GM12873 (cell line): ENCODE results near the gene NECAB3.

Experiments
- CTCF ChIP-seq: IDR thresholded peaks from 2 replicates; pipeline ENCODE4 v1.5.1; 2012; ENCODE audit warnings: low read depth, mild to moderate bottlenecking, moderate library complexity, low read length, control low read depth; ENCODE audit not compliant: insufficient read depth; ENCODE audit errors: missing control alignments

The NECAB3 gene

DNA sequence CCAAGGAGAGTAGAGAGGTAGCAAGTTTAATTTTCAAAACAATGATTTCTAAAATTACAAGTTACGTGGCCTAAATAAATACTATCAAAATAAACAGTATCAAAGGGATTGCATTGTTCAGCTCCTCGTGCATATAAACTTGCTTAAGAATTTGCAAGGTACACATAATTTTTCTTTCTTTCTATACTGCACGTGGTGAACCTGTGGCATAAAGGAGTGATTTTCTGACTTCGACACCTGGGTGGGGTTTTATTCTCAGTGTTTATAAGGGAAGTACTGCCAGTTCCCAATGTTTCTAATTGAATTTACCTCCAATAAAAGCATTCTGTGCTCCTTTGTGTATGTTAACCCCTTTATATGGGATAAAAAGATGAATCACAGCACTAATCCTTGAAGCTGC, 62.2 kb downstream of the NECAB3 start:
- no peak for TF ChIP-seq CTCF

DNA sequence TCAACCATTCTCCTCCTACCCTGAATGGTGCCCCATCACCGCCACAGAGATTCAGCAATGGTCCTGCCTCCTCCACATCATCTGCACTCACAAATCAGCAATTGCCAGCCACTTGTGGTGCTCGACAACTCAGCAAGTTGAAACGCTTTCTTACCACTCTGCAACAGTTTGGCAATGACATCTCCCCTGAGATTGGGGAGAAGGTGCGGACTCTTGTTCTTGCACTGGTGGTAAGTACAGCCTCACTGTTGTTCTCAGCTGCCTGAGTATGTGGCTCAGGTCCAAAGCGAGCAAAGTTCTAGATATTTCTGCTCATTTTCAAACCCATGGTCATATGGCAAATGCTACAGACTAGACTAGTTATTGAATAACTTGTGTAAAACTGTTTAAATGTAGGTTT, 63.1 kb downstream of the NECAB3 start:
- TF ChIP-seq CTCF = no peak

- no peak for TF ChIP-seq CTCF
These were observed 64.7 kb downstream of the NECAB3 start for GRCh38 chr20:33609504-33609903.
